ENCODE data around the gene SGMS1.

The SGMS1 gene

GRCh38 chr10:50552771-50553535, 70.8 kb downstream of the SGMS1 start:
- Histone ChIP-seq H2BK15ac (ENCODE audit: low read depth, poor library complexity, severe bottlenecking) (no peak overlapping the region), H3K23ac (ENCODE audit: low read length in 2 of 2) (no peak overlapping the region)

GRCh38 chr10:50552308-50552707, 71.4 kb downstream of the SGMS1 start:
- Histone ChIP-seq H3K79me1 (replicated peaks; ENCODE audit: low read length, poor library complexity, severe bottlenecking) (peaks cover 17% of the 10 kb centered on the region), H2BK120ac (ENCODE audit: low read depth, low read length) (no peak overlapping the region), H2BK12ac (ENCODE audit: low read length in 2 of 2) (no peak overlapping the region), H4K8ac (ENCODE audit: low read length) (no peak overlapping the region), H3K9ac (ENCODE audit: low read length) (no peak overlapping the region), H3K4me1 (ENCODE audit: control insufficient read depth, insufficient read depth, low read depth, low read length) (no peaks in the 10 kb centered on the region), H2AK5ac (ENCODE audit: low read length, severe bottlenecking) (no peak overlapping the region), H3K18ac (ENCODE audit: low read depth in 1 of 2, low read length in 2 of 2) (no peak overlapping the region), H3K27ac (ENCODE audit: low read length, poor library complexity, severe bottlenecking) (no peak overlapping the region), H3K36me3 (ENCODE audit: control insufficient read depth in 1 of 2, insufficient read depth in 2 of 2, low read depth in 1 of 2, low read length in 2 of 2) (no peaks in the 10 kb centered on the region), H4K91ac (ENCODE audit: low read length) (no peak overlapping the region), H3K9me3 (ENCODE audit: control insufficient read depth, low read length) (no peaks in the 10 kb centered on the region), H3K4ac (ENCODE audit: low read depth in 1 of 2, low read length in 2 of 2) (no peak overlapping the region), H2BK5ac (ENCODE audit: low read depth, low read length, poor library complexity, severe bottlenecking) (no peak overlapping the region), H3K23ac (ENCODE audit: low read length in 2 of 2) (no peak overlapping the region), H2AFZ (ENCODE audit: low read depth, low read length) (no peak overlapping the region), H3K14ac (ENCODE audit: low read length in 2 of 2) (no peak overlapping the region), H3K4me2 (ENCODE audit: low read length, poor library complexity, severe bottlenecking) (no peak overlapping the region), H2BK15ac (ENCODE audit: low read depth, poor library complexity, severe bottlenecking) (no peak overlapping the region), H3K4me3 (ENCODE audit: insufficient read depth in 1 of 2, low read depth in 1 of 2, low read length in 2 of 2) (no peak overlapping the region), H3K27me3 (ENCODE audit: control insufficient read depth in 1 of 2, insufficient read depth in 1 of 2, low read length in 2 of 2) (no peaks in the 10 kb centered on the region)
- DNase-seq = peak; percentile 77
- 75% methylated on average over 3 of the region's 4 CpGs for WGBS

More at GRCh38 chr10:50552771-50553535, 70.8 kb downstream of the SGMS1 start:
- no peak overlapping the region for H3K14ac ChIP-seq (ENCODE audit: low read length in 2 of 2)
- H3K27ac ChIP-seq (ENCODE audit: low read length, poor library complexity, severe bottlenecking) = no peak overlapping the region
- no peaks in the 10 kb centered on the region for H3K36me3 ChIP-seq (ENCODE audit: control insufficient read depth in 1 of 2, insufficient read depth in 2 of 2, low read depth in 1 of 2, low read length in 2 of 2)
- no peak overlapping the region for H3K9ac ChIP-seq (ENCODE audit: low read length)
- H4K91ac ChIP-seq (ENCODE audit: low read length) = no peak overlapping the region
- H2BK12ac ChIP-seq (ENCODE audit: low read length in 2 of 2) = no peak overlapping the region
- no peak overlapping the region for H3K18ac ChIP-seq (ENCODE audit: low read depth in 1 of 2, low read length in 2 of 2)
- H3K4me2 ChIP-seq (ENCODE audit: low read length, poor library complexity, severe bottlenecking) = no peak overlapping the region
- H2BK120ac ChIP-seq (ENCODE audit: low read depth, low read length) = no peak overlapping the region
- H3K4me1 ChIP-seq (ENCODE audit: control insufficient read depth, insufficient read depth, low read depth, low read length) = no peaks in the 10 kb centered on the region
- no peak overlapping the region for H3K4me3 ChIP-seq (ENCODE audit: insufficient read depth in 1 of 2, low read depth in 1 of 2, low read length in 2 of 2)
- peaks cover 17% of the 10 kb centered on the region for H3K79me1 ChIP-seq (replicated peaks; ENCODE audit: low read length, poor library complexity, severe bottlenecking)
- no peak overlapping the region for H4K8ac ChIP-seq (ENCODE audit: low read length)
- 86% methylated on average over 3 of the region's 4 CpGs for WGBS
- H2BK5ac ChIP-seq (ENCODE audit: low read depth, low read length, poor library complexity, severe bottlenecking) = no peak overlapping the region
- H2AFZ ChIP-seq (ENCODE audit: low read depth, low read length) = no peak overlapping the region
- H2AK5ac ChIP-seq (ENCODE audit: low read length, severe bottlenecking) = no peak overlapping the region
- no peak overlapping the region for H3K4ac ChIP-seq (ENCODE audit: low read depth in 1 of 2, low read length in 2 of 2)
- no peaks in the 10 kb centered on the region for H3K9me3 ChIP-seq (ENCODE audit: control insufficient read depth, low read length)
- no peaks in the 10 kb centered on the region for H3K27me3 ChIP-seq (ENCODE audit: control insufficient read depth in 1 of 2, insufficient read depth in 1 of 2, low read length in 2 of 2)
- DNase-seq = peak; percentile 28

- DNase-seq = no peak
- WGBS = 100% methylated on average over 1 of the region's 2 CpGs
- no peak overlapping the region for H3K27ac ChIP-seq (ENCODE audit: low read length, poor library complexity, severe bottlenecking)
- no peak overlapping the region for H2AFZ ChIP-seq (ENCODE audit: low read depth, low read length)
- H2AK5ac ChIP-seq (ENCODE audit: low read length, severe bottlenecking) = no peak overlapping the region
- no peak overlapping the region for H3K9ac ChIP-seq (ENCODE audit: low read length)
- H2BK15ac ChIP-seq (ENCODE audit: low read depth, poor library complexity, severe bottlenecking) = no peak overlapping the region
- no peak overlapping the region for H3K14ac ChIP-seq (ENCODE audit: low read length in 2 of 2)
- H3K4me2 ChIP-seq (ENCODE audit: low read length, poor library complexity, severe bottlenecking) = no peak overlapping the region
- no peaks in the 10 kb centered on the region for H3K27me3 ChIP-seq (ENCODE audit: control insufficient read depth in 1 of 2, insufficient read depth in 1 of 2, low read length in 2 of 2)
- no peak overlapping the region for H3K4me3 ChIP-seq (ENCODE audit: insufficient read depth in 1 of 2, low read depth in 1 of 2, low read length in 2 of 2)
- no peaks in the 10 kb centered on the region for H3K9me3 ChIP-seq (ENCODE audit: control insufficient read depth, low read length)
- no peak overlapping the region for H4K8ac ChIP-seq (ENCODE audit: low read length)
- H2BK5ac ChIP-seq (ENCODE audit: low read depth, low read length, poor library complexity, severe bottlenecking) = no peak overlapping the region
- H4K91ac ChIP-seq (ENCODE audit: low read length) = no peak overlapping the region
- H3K79me1 ChIP-seq (replicated peaks; ENCODE audit: low read length, poor library complexity, severe bottlenecking) = peaks cover 17% of the 10 kb centered on the region
- no peak overlapping the region for H3K23ac ChIP-seq (ENCODE audit: low read length in 2 of 2)
- no peak overlapping the region for H2BK120ac ChIP-seq (ENCODE audit: low read depth, low read length)
- H3K18ac ChIP-seq (ENCODE audit: low read depth in 1 of 2, low read length in 2 of 2) = no peak overlapping the region
- no peak overlapping the region for H2BK12ac ChIP-seq (ENCODE audit: low read length in 2 of 2)
- H3K4ac ChIP-seq (ENCODE audit: low read depth in 1 of 2, low read length in 2 of 2) = no peak overlapping the region
- no peaks in the 10 kb centered on the region for H3K4me1 ChIP-seq (ENCODE audit: control insufficient read depth, insufficient read depth, low read depth, low read length)
- no peaks in the 10 kb centered on the region for H3K36me3 ChIP-seq (ENCODE audit: control insufficient read depth in 1 of 2, insufficient read depth in 2 of 2, low read depth in 1 of 2, low read length in 2 of 2)
These were observed 71.9 kb downstream of the SGMS1 start for GRCh38 chr10:50551894-50552293.

- Histone ChIP-seq H2AFZ (ENCODE audit: low read depth, low read length) (no peak overlapping the region), H3K36me3 (ENCODE audit: control insufficient read depth in 1 of 2, insufficient read depth in 2 of 2, low read depth in 1 of 2, low read length in 2 of 2) (no peaks in the 10 kb centered on the region), H2AK5ac (ENCODE audit: low read length, severe bottlenecking) (peak overlapping the region; percentile 65), H3K4ac (ENCODE audit: low read depth in 1 of 2, low read length in 2 of 2) (no peak overlapping the region), H3K18ac (ENCODE audit: low read depth in 1 of 2, low read length in 2 of 2) (no peak overlapping the region), H2BK5ac (ENCODE audit: low read depth, low read length, poor library complexity, severe bottlenecking) (no peak overlapping the region), H4K8ac (ENCODE audit: low read length) (no peak overlapping the region), H3K9me3 (ENCODE audit: control insufficient read depth, low read length) (no peaks in the 10 kb centered on the region), H2BK15ac (ENCODE audit: low read depth, poor library complexity, severe bottlenecking) (no peak overlapping the region), H3K27ac (ENCODE audit: low read length, poor library complexity, severe bottlenecking) (no peak overlapping the region), H3K27me3 (ENCODE audit: control insufficient read depth in 1 of 2, insufficient read depth in 1 of 2, low read length in 2 of 2) (no peaks in the 10 kb centered on the region), H3K4me1 (ENCODE audit: control insufficient read depth, insufficient read depth, low read depth, low read length) (no peaks in the 10 kb centered on the region), H3K9ac (ENCODE audit: low read length) (no peak overlapping the region), H4K91ac (ENCODE audit: low read length) (no peak overlapping the region), H2BK120ac (ENCODE audit: low read depth, low read length) (no peak overlapping the region), H3K4me3 (ENCODE audit: insufficient read depth in 1 of 2, low read depth in 1 of 2, low read length in 2 of 2) (no peak overlapping the region), H3K23ac (ENCODE audit: low read length in 2 of 2) (no peak overlapping the region), H3K79me1 (replicated peaks; ENCODE audit: low read length, poor library complexity, severe bottlenecking) (peaks cover 16% of the 10 kb centered on the region), H2BK12ac (ENCODE audit: low read length in 2 of 2) (no peak overlapping the region), H3K14ac (ENCODE audit: low read length in 2 of 2) (no peak overlapping the region), H3K4me2 (ENCODE audit: low read length, poor library complexity, severe bottlenecking) (no peak overlapping the region)
- 50% methylated on average over 3 of the region's 4 CpGs for WGBS
- no peak for DNase-seq
These were observed 73.4 kb downstream of the SGMS1 start for GRCh38 chr10:50550291-50550839.
